CD4-positive, alpha-beta T cell (primary cell): ENCODE results near the gene PLEKHA7. TPM values are rescaled to one million over a fixed set of nuclear protein-coding genes. Genes with fewer than 3 reads are reported as not detected.

ENCODE experiments used
- ATAC-seq: fragments of 200-7000 bp; cut with Tn5 transposase; one replicate; pipeline ENCODE4 v1.10.0; 2022; ENCODE audit warnings: mild to moderate bottlenecking; ENCODE audit not compliant: poor library complexity
- CTCF ChIA-PET: fragments of 350-600 bp; sonication (Branson Sonifier 250); formaldehyde crosslinking; loops from one replicate; lab custom pipeline; 2021; ENCODE audit warnings: antibody characterized with exemption, inconsistent platforms; lab: Charles Lee
- POLR2A ChIA-PET: fragments of 350-600 bp; sonication (Branson Sonifier 250); formaldehyde crosslinking; loops from one replicate; lab custom pipeline; 2021; ENCODE audit warnings: antibody characterized with exemption, inconsistent platforms; lab: Charles Lee
- DNase-seq, 14 experiments: peaks; one replicate each; pipeline ENCODE4 v3.0.0-alpha.2; 2013 to 2020; ENCODE audit warnings: mixed read lengths in 2 of 14
- H3K27ac ChIP-seq, 2 donors: one replicate each; pipeline versions ENCODE4 v1.5.1 to v1.7.0; 2013; ENCODE audit warnings: low read length in 2 of 2, low read depth in 1 of 2, mild to moderate bottlenecking in 1 of 2
- H3K27me3 ChIP-seq, 2 experiments: 1 replicate in 1 of 2; 2 replicates in 1 of 2; pipeline versions ENCODE4 v1.6.1 to v1.7.0; 2013; ENCODE audit warnings: low read length in 2 of 2, control low read depth in 1 of 2, mild to moderate bottlenecking in 1 of 2, moderate library complexity in 1 of 2; ENCODE audit not compliant: insufficient read depth in 2 of 2, control insufficient read depth in 1 of 2
- H3K36me3 ChIP-seq: one replicate; pipeline ENCODE4 v1.6.1; 2013; ENCODE audit warnings: low read length, control low read depth; ENCODE audit not compliant: insufficient read depth
- H3K4me1 ChIP-seq: one replicate; pipeline ENCODE4 v1.6.1; 2013; ENCODE audit warnings: low read length, control low read depth; ENCODE audit not compliant: insufficient read depth
- H3K4me3 ChIP-seq: one replicate; pipeline ENCODE4 v1.5.1; 2013; ENCODE audit warnings: mild to moderate bottlenecking, low read length, moderate library complexity
- H3K9me3 ChIP-seq, 2 experiments: 1 replicate in 1 of 2; 2 replicates in 1 of 2; pipeline versions ENCODE4 v1.6.1 to v1.7.0; 2013; ENCODE audit warnings: low read length in 2 of 2, mild to moderate bottlenecking in 2 of 2, control low read depth in 1 of 2, moderate library complexity in 1 of 2; ENCODE audit not compliant: control insufficient read depth in 1 of 2, insufficient read depth in 1 of 2
- H3K27ac Mint-ChIP-seq: one replicate; pipeline ENCODE4 v1.8.0; 2020; ENCODE audit warnings: mixed read lengths
- H3K27me3 Mint-ChIP-seq: one replicate; pipeline ENCODE4 v1.8.0; 2021; ENCODE audit warnings: mixed read lengths
- H3K36me3 Mint-ChIP-seq: one replicate; pipeline ENCODE4 v1.8.0; 2021; ENCODE audit warnings: low read depth, mixed read lengths
- H3K4me1 Mint-ChIP-seq: one replicate; pipeline ENCODE4 v1.8.0; 2021; ENCODE audit warnings: low read depth, mixed read lengths
- H3K4me3 Mint-ChIP-seq: one replicate; pipeline ENCODE4 v1.8.0; 2020; ENCODE audit warnings: mild to moderate bottlenecking, mixed read lengths
- H3K9me3 Mint-ChIP-seq: one replicate; pipeline ENCODE4 v1.8.0; 2020; ENCODE audit warnings: mixed read lengths
- intact Hi-C, 2 experiments: fragments of 100-400 bp; cut with DNase I in 1 of 2; cut with micrococcal nuclease in 1 of 2; formaldehyde crosslinking; loops; one replicate each; pipeline versions ENCODE4 v1.15.1 to v1.9.0; 2023 to 2025; cut with DNase I, micrococcal nuclease
- total RNA-seq, 174 experiments: library from RNA in 2 of 174; stranded (reverse) in 2 of 174; gene quantifications; one replicate each; pipeline ENCODE4 v1.2.3 and lab custom pipeline; 2021 to 2026
- TF ChIP-seq, protein P1 (sequence below): fragments of 200-600 bp; IDR thresholded peaks from one replicate; pipeline ENCODE4 v1.8.0; 2022; ENCODE audit warnings: antibody characterized with exemption, mild to moderate bottlenecking

PLEKHA7 gene
- total RNA-seq, 2 experiments from 2014 or later, result 4.5 to 4.8 TPM

- H3K27me3 ChIP-seq, result no peaks in the 10 kb centered on the region
- intact Hi-C loops, result no loop called here
- no peaks in the 10 kb centered on the region for H3K36me3 ChIP-seq
- H3K4me1 Mint-ChIP-seq, result no peaks in the 10 kb centered on the region
- ChIA-PET POLR2A (no interaction called here), CTCF (no interaction called here)
- no peaks in the 10 kb centered on the region for H3K9me3 Mint-ChIP-seq
- no peak overlapping the region for H3K4me3 ChIP-seq
- H3K36me3 Mint-ChIP-seq, result no peaks in the 10 kb centered on the region
- no peak overlapping the region for H3K27ac Mint-ChIP-seq
- no peaks in the 10 kb centered on the region for H3K27me3 Mint-ChIP-seq
- TF ChIP-seq, protein P1, sequence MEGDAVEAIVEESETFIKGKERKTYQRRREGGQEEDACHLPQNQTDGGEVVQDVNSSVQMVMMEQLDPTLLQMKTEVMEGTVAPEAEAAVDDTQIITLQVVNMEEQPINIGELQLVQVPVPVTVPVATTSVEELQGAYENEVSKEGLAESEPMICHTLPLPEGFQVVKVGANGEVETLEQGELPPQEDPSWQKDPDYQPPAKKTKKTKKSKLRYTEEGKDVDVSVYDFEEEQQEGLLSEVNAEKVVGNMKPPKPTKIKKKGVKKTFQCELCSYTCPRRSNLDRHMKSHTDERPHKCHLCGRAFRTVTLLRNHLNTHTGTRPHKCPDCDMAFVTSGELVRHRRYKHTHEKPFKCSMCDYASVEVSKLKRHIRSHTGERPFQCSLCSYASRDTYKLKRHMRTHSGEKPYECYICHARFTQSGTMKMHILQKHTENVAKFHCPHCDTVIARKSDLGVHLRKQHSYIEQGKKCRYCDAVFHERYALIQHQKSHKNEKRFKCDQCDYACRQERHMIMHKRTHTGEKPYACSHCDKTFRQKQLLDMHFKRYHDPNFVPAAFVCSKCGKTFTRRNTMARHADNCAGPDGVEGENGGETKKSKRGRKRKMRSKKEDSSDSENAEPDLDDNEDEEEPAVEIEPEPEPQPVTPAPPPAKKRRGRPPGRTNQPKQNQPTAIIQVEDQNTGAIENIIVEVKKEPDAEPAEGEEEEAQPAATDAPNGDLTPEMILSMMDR, result no peak
- no peaks in the 10 kb centered on the region for H3K4me1 ChIP-seq
- no peak for ATAC-seq
- no peak for DNase-seq
- no peak overlapping the region for H3K27ac ChIP-seq
- H3K4me3 Mint-ChIP-seq, result no peak overlapping the region
- no peaks in the 10 kb centered on the region for H3K9me3 ChIP-seq
These were observed 152.4 kb downstream of the PLEKHA7 start for GRCh38 chr11:16861862-16862261.

- ATAC-seq (no peak), DNase-seq (no peak)
- no peaks in the 10 kb centered on the region for H3K27me3 Mint-ChIP-seq
- H3K27ac Mint-ChIP-seq, result no peak overlapping the region
- TF ChIP-seq, protein P1, result no peak
- Histone ChIP-seq H3K36me3 (no peaks in the 10 kb centered on the region), H3K4me3 (no peak overlapping the region), H3K9me3 (no peaks in the 10 kb centered on the region), H3K27me3 (no peaks in the 10 kb centered on the region), H3K4me1 (no peaks in the 10 kb centered on the region), H3K27ac (no peak overlapping the region)
- no peaks in the 10 kb centered on the region for H3K9me3 Mint-ChIP-seq
- H3K4me3 Mint-ChIP-seq, result no peak overlapping the region
- ChIA-PET POLR2A (no interaction called here), CTCF (no interaction called here)
- no peaks in the 10 kb centered on the region for H3K4me1 Mint-ChIP-seq
- intact Hi-C loops, result no loop called here
- H3K36me3 Mint-ChIP-seq, result no peaks in the 10 kb centered on the region
These were observed 153.6 kb downstream of the PLEKHA7 start for GRCh38 chr11:16860617-16861016.

DNA sequence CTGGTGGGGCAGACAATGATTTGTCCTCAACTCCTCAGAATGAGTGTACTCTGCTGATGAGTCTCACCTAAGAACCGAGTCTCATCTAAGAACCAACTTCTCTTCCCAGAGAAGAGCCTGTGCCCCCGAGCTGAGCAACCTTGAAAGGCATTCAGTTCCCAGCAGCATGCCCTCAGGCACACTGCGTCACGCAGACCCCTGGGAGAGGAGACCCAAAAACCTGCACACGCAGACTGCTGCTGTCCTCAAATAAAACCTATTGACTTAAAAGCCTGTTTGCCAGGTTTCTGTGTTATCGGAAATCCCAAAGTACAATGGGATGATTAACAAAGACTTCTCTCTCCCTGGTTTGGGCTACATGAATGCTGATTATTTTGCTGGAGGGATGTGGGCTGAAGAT lies 154.6 kb downstream of the PLEKHA7 start:
- Mint-ChIP-seq H3K4me1 (no peaks in the 10 kb centered on the region), H3K27me3 (no peaks in the 10 kb centered on the region), H3K9me3 (no peaks in the 10 kb centered on the region), H3K27ac (no peak overlapping the region), H3K4me3 (no peak overlapping the region), H3K36me3 (no peaks in the 10 kb centered on the region)
- CTCF ChIA-PET, result no interaction called here
- H3K36me3 ChIP-seq, result no peaks in the 10 kb centered on the region
- DNase-seq, result no peak
- no peak for ATAC-seq
- POLR2A ChIA-PET, result no interaction called here
- no peaks in the 10 kb centered on the region for H3K9me3 ChIP-seq
- no peak overlapping the region for H3K27ac ChIP-seq
- H3K4me1 ChIP-seq, result no peaks in the 10 kb centered on the region
- intact Hi-C loops, result no loop called here
- H3K4me3 ChIP-seq, result no peak overlapping the region
- no peaks in the 10 kb centered on the region for H3K27me3 ChIP-seq
- TF ChIP-seq, protein P1, result no peak
